Epithelial cell of prostate (primary cell): ENCODE data around the gene GSE1.

Experiments
- DNase-seq: peaks from one replicate; pipeline ENCODE4 v3.0.0-alpha.2; 2011; ENCODE audit warnings: low read depth, low spot score
- H3K27ac ChIP-seq: fragments of 450-650 bp; 2 replicates; pipeline ENCODE4 v1.5.1; 2017; ENCODE audit warnings: mild to moderate bottlenecking

Gene GSE1

GRCh38 chr16:85667261-85667660 lies 54.1 kb downstream of the GSE1 start:
- DNase-seq, result no peak
- no peak overlapping the region for H3K27ac ChIP-seq

GRCh38 chr16:85667841-85668413 lies 54.8 kb downstream of the GSE1 start:
- no peak for DNase-seq
- no peak overlapping the region for H3K27ac ChIP-seq

- H3K27ac ChIP-seq, result no peak overlapping the region
- no peak for DNase-seq
These were observed 55.7 kb downstream of the GSE1 start for GRCh38 chr16:85668676-85669424.

- H3K27ac ChIP-seq, result no peak overlapping the region
- no peak for DNase-seq
These were observed 57.7 kb downstream of the GSE1 start for GRCh38 chr16:85670840-85671239.

GRCh38 chr16:85673529-85674417 lies 60.7 kb downstream of the GSE1 start:
- no peak for DNase-seq
- no peak overlapping the region for H3K27ac ChIP-seq

- no peak for DNase-seq
- no peak overlapping the region for H3K27ac ChIP-seq
These were observed 61.3 kb downstream of the GSE1 start for GRCh38 chr16:85674418-85674755.

- H3K27ac ChIP-seq, result no peak overlapping the region
- DNase-seq, result no peak
These were observed 61.7 kb downstream of the GSE1 start for GRCh38 chr16:85674828-85675227.

- DNase-seq, result no peak
- H3K27ac ChIP-seq, result no peak overlapping the region
These were observed 62.2 kb downstream of the GSE1 start for GRCh38 chr16:85675251-85675874.

- no peak for DNase-seq
- H3K27ac ChIP-seq, result no peak overlapping the region
These were observed 63.3 kb downstream of the GSE1 start for GRCh38 chr16:85676466-85676865.

- H3K27ac ChIP-seq, result no peak overlapping the region
- no peak for DNase-seq
These were observed 64.4 kb downstream of the GSE1 start for GRCh38 chr16:85677383-85677967.

- no peak overlapping the region for H3K27ac ChIP-seq
- DNase-seq, result no peak
These were observed 64.9 kb downstream of the GSE1 start for GRCh38 chr16:85678016-85678415.

- DNase-seq, result no peak
- no peak overlapping the region for H3K27ac ChIP-seq
These were observed 65.7 kb downstream of the GSE1 start for GRCh38 chr16:85678821-85679220.

GRCh38 chr16:85679870-85680269 lies 66.7 kb downstream of the GSE1 start:
- no peak for DNase-seq
- H3K27ac ChIP-seq, result no peak overlapping the region

- DNase-seq, result no peak
- no peak overlapping the region for H3K27ac ChIP-seq
These were observed 67.3 kb downstream of the GSE1 start for GRCh38 chr16:85680352-85680944.

- no peak overlapping the region for H3K27ac ChIP-seq
- DNase-seq, result no peak
These were observed 68.1 kb downstream of the GSE1 start for GRCh38 chr16:85681255-85681654.

GRCh38 chr16:85682516-85682915 lies 69.4 kb downstream of the GSE1 start:
- no peak for DNase-seq
- H3K27ac ChIP-seq, result no peak overlapping the region

- H3K27ac ChIP-seq, result no peak overlapping the region
- no peak for DNase-seq
These were observed 70.2 kb downstream of the GSE1 start for GRCh38 chr16:85683363-85683762.

GRCh38 chr16:85685251-85685650 lies 72.1 kb downstream of the GSE1 start:
- no peak overlapping the region for H3K27ac ChIP-seq
- DNase-seq, result no peak

GRCh38 chr16:85686912-85687591 lies 73.9 kb downstream of the GSE1 start:
- H3K27ac ChIP-seq, result no peak overlapping the region
- no peak for DNase-seq
